ENCODE results near the gene NMU. TPM values are rescaled to one million over a fixed set of nuclear protein-coding genes. Genes with fewer than 3 reads are reported as not detected.

The NMU gene
- total and polyA plus RNA-seq, 9 of the 15 experiments (the other 6 are each of a cell fraction or from before 2014, with no cell fraction given), result 73.8 to 846 (median 599) TPM

GRCh38 chr4:55604996-55605395 lies 31.1 kb downstream of the NMU start:
- no peak overlapping the region for H2AFZ ChIP-seq (ENCODE audit: low read depth, low read length)

GRCh38 chr4:55600640-55601039 lies 35.5 kb downstream of the NMU start:
- no peak overlapping the region for H2AFZ ChIP-seq (ENCODE audit: low read depth, low read length)
- ATAC-seq (no peak), FAIRE-seq (no peak), DNase-seq (ENCODE audit: extremely low read depth in 1 of 4, low spot score in 3 of 4) (no peak)
- H4K20me1 ChIP-seq (replicated peaks; ENCODE audit: control insufficient read depth, insufficient read depth, low read length), result no peaks in the 10 kb centered on the region
- ChIA-PET POLR2A (interaction anchor here (0.7 to 1.4 kb wide), 2 partner anchors 8 to 10 kb away, joined by 3 to 5 read pairs; no protein-coding TSS in a partner anchor), CTCF (ENCODE audit: low intra/inter-chr PET ratio) (no interaction called here)
- BruUV-seq (replicated peaks), result no TSS peak
- no peak overlapping the region for H3K4me2 ChIP-seq (ENCODE audit: insufficient read depth, low read length)
- intact Hi-C loops (cut with micrococcal nuclease) (no loop called here), in situ Hi-C loops (cut with MboI) (loop anchor here (10.0 kb wide), 1 partner anchor 134 kb away; no protein-coding TSS in a partner anchor)
- TF ChIP-seq RBM22 (IDR thresholded peaks at IDR 0.05; ENCODE audit: low read depth, low read length, poor library complexity, severe bottlenecking), result peak; percentile 59
- TF ChIP-seq ESRRB (CRISPR knock-in tag; IDR thresholded peaks at IDR 0.05; ENCODE audit: borderline replicate concordance), result no peak
- TF ChIP-seq POLR2AphosphoS5 (IDR thresholded peaks at IDR 0.05; ENCODE audit: control insufficient read depth, insufficient read depth, low read depth, low read length), result peak; percentile 27; the same call in 1 of the 2 replicates
- TF ChIP-seq POLR2G (IDR thresholded peaks at IDR 0.05; ENCODE audit: low read depth, low read length), result 0 out of 2 replicates have a peak, but pooled peaks have one; percentile 35
- TF ChIP-seq U2AF1 (optimal IDR thresholded peaks at IDR 0.05; ENCODE audit: low read depth, low read length), result peak; percentile 71
- peaks cover 90% of the 10 kb centered on the region for H3K36me3 ChIP-seq (ENCODE audit: control insufficient read depth, insufficient read depth, low read length)
- H3K4me3 ChIP-seq, result no peak overlapping the region
- peaks cover 5% of the 10 kb centered on the region; the same call in 1 of the 3 replicates for H3K79me2 ChIP-seq (ENCODE audit: control insufficient read depth, insufficient read depth, low read length)
- no peaks in the 10 kb centered on the region for H3K27me3 ChIP-seq (ENCODE audit: control insufficient read depth in 2 of 2, insufficient read depth in 2 of 2, low read length in 2 of 2)
- no peak overlapping the region for H3K27ac ChIP-seq (ENCODE audit: extremely low read depth, low read depth, low read length)
- no peaks in the 10 kb centered on the region for H3K9me1 ChIP-seq (ENCODE audit: control insufficient read depth, insufficient read depth, low read length)
- no peaks in the 10 kb centered on the region for H3K9me3 ChIP-seq (replicated peaks; ENCODE audit: control insufficient read depth, insufficient read depth, low read depth, low read length)
- H3K4me1 ChIP-seq (replicated peaks in 1 of 2; ENCODE audit: control insufficient read depth in 2 of 2, insufficient read depth in 2 of 2, low read length in 2 of 2), result no peaks in the 10 kb centered on the region
- H3K9ac ChIP-seq (ENCODE audit: insufficient read depth in 1 of 2, low read depth in 2 of 2, low read length in 2 of 2), result no peak overlapping the region

More at GRCh38 chr4:55604996-55605395, 31.1 kb downstream of the NMU start:
- Histone ChIP-seq H3K4me2 (ENCODE audit: insufficient read depth, low read length) (no peak overlapping the region), H4K20me1 (replicated peaks; ENCODE audit: control insufficient read depth, insufficient read depth, low read length) (no peaks in the 10 kb centered on the region), H3K4me1 (replicated peaks in 1 of 2; ENCODE audit: control insufficient read depth in 2 of 2, insufficient read depth in 2 of 2, low read length in 2 of 2) (no peaks in the 10 kb centered on the region; a peak in 2 of 5 replicates), H3K9me1 (ENCODE audit: control insufficient read depth, insufficient read depth, low read length) (no peaks in the 10 kb centered on the region), H3K9ac (ENCODE audit: insufficient read depth in 1 of 2, low read depth in 2 of 2, low read length in 2 of 2) (no peak overlapping the region), H3K27ac (ENCODE audit: extremely low read depth, low read depth, low read length) (no peak overlapping the region; the same call in 2 of the 3 replicates), H3K36me3 (ENCODE audit: control insufficient read depth, insufficient read depth, low read length) (peaks cover 90% of the 10 kb centered on the region), H3K79me2 (ENCODE audit: control insufficient read depth, insufficient read depth, low read length) (peaks cover 24% of the 10 kb centered on the region), H3K4me3 (no peak overlapping the region), H3K27me3 (ENCODE audit: control insufficient read depth in 2 of 2, insufficient read depth in 2 of 2, low read length in 2 of 2) (no peaks in the 10 kb centered on the region), H3K9me3 (replicated peaks; ENCODE audit: control insufficient read depth, insufficient read depth, low read depth, low read length) (no peaks in the 10 kb centered on the region)
- FAIRE-seq, result no peak
- ATAC-seq, result no peak
- TF ChIP-seq GATAD2A (IDR thresholded peaks at IDR 0.05), result no peak
- no peak for TF ChIP-seq ZNF507 (tag; conservative IDR thresholded peaks at IDR 0.05)
- no peak for TF ChIP-seq ZNF41 (CRISPR knock-in tag; conservative IDR thresholded peaks at IDR 0.05)
- no TSS peak for BruUV-seq (replicated peaks)
- WGBS (ENCODE audit: insufficient coverage, low coverage, missing lambda C conversion rate), result 82% methylated on average over 7 of the region's 7 CpGs
- DNase-seq (ENCODE audit: extremely low read depth in 1 of 4, low spot score in 3 of 4), result no peak
- CTCF ChIA-PET (ENCODE audit: low intra/inter-chr PET ratio), result no interaction called here
- POLR2A ChIA-PET, result no interaction called here
- intact Hi-C loops (cut with micrococcal nuclease) (no loop called here), in situ Hi-C loops (cut with MboI) (loop anchor here (10.0 kb wide), 1 partner anchor 130 kb away; no protein-coding TSS in a partner anchor)

Measured in K562 (cell line).